WERI-Rb-1 (cell line): ENCODE data around the gene KIRREL3.

Experiments
- DNase-seq: peaks from one replicate; pipeline ENCODE4 v3.0.0-alpha.2; 2020
- H3K27ac ChIP-seq: fragments of 250-450 bp; sonication (Bioruptor Pico); 2 replicates; pipeline ENCODE4 v1.5.1; 2020; ENCODE audit warnings: mild to moderate bottlenecking, moderate library complexity
- H3K27me3 ChIP-seq: fragments of 250-450 bp; sonication (Bioruptor Pico); 2 replicates; pipeline ENCODE4 v1.5.1; 2021; ENCODE audit warnings: mild to moderate bottlenecking, low read depth, moderate library complexity; ENCODE audit not compliant: insufficient read depth, severe bottlenecking
- H3K36me3 ChIP-seq: fragments of 250-450 bp; sonication (Bioruptor Pico); 2 replicates; pipeline ENCODE4 v1.5.1; 2020; ENCODE audit warnings: mild to moderate bottlenecking, moderate library complexity
- H3K4me3 ChIP-seq: 2 replicates; pipeline ENCODE4 v1.5.1; 2011; ENCODE audit warnings: low read depth, mild to moderate bottlenecking, control low read depth, low read length
- H3K9me3 ChIP-seq: fragments of 250-450 bp; sonication (Bioruptor Pico); 2 replicates; pipeline ENCODE4 v1.5.1; 2021; ENCODE audit warnings: mild to moderate bottlenecking, moderate library complexity; ENCODE audit not compliant: severe bottlenecking
- TF ChIP-seq, protein P1 (sequence below): IDR thresholded peaks from 2 replicates; pipeline ENCODE4 v1.5.1; 2011; ENCODE audit warnings: low read depth, mild to moderate bottlenecking, control low read depth, inconsistent platforms, low read length

KIRREL3 gene

DNA sequence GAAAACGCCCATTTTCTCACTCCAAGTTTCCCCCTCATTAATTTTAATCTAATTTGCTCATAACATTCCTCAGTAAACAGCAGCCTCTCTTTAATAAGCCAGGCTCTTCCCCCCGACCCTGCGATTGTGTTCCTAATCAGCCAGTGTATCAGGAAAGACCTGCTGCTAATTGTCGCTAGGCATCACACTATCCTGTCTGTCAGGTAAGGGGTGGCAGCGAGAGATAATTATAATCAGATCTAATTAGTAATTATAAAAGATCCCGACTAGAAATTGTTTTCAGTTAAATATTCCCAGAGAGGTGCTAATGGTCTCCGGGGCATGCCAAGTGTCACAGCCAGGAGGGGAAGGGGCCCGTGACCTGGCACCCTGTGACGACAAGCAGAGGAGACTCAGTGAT lies 502.3 kb downstream of the KIRREL3 start:
- H3K4me3 ChIP-seq: no peak overlapping the region
- no peak overlapping the region for H3K27ac ChIP-seq
- H3K36me3 ChIP-seq: no peaks in the 10 kb centered on the region
- no peak for DNase-seq
- H3K9me3 ChIP-seq: no peaks in the 10 kb centered on the region
- H3K27me3 ChIP-seq: no peaks in the 10 kb centered on the region
- TF ChIP-seq, protein P1, sequence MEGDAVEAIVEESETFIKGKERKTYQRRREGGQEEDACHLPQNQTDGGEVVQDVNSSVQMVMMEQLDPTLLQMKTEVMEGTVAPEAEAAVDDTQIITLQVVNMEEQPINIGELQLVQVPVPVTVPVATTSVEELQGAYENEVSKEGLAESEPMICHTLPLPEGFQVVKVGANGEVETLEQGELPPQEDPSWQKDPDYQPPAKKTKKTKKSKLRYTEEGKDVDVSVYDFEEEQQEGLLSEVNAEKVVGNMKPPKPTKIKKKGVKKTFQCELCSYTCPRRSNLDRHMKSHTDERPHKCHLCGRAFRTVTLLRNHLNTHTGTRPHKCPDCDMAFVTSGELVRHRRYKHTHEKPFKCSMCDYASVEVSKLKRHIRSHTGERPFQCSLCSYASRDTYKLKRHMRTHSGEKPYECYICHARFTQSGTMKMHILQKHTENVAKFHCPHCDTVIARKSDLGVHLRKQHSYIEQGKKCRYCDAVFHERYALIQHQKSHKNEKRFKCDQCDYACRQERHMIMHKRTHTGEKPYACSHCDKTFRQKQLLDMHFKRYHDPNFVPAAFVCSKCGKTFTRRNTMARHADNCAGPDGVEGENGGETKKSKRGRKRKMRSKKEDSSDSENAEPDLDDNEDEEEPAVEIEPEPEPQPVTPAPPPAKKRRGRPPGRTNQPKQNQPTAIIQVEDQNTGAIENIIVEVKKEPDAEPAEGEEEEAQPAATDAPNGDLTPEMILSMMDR: no peak

DNA sequence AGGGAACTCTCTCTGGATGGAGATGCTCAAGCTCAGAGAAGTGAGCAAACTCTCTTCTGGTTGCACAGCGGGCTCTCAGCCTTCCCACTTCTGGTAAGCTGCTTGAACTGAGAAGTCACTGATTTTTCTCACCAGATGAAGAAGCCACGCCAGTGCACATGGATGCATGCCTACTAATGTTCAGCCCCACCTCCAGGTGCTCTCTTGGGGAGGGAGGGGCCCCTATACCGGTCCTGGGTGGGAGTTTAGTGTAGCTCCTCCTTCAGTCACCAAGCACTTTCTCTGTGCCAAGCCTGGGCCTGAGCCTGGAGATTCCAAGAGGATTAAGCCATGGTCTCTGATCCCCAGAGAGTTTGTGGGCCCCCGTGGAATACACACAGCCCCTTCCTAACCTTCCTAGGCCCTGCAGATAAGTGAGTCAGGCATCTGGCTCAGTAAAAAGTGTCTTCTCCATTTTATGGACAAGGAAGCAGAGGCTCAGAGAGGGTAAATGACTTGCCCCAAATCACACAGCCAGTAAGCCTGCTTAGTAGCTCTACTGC lies 502.9 kb downstream of the KIRREL3 start:
- TF ChIP-seq, protein P1: no peak
- no peaks in the 10 kb centered on the region for H3K27me3 ChIP-seq

DNA sequence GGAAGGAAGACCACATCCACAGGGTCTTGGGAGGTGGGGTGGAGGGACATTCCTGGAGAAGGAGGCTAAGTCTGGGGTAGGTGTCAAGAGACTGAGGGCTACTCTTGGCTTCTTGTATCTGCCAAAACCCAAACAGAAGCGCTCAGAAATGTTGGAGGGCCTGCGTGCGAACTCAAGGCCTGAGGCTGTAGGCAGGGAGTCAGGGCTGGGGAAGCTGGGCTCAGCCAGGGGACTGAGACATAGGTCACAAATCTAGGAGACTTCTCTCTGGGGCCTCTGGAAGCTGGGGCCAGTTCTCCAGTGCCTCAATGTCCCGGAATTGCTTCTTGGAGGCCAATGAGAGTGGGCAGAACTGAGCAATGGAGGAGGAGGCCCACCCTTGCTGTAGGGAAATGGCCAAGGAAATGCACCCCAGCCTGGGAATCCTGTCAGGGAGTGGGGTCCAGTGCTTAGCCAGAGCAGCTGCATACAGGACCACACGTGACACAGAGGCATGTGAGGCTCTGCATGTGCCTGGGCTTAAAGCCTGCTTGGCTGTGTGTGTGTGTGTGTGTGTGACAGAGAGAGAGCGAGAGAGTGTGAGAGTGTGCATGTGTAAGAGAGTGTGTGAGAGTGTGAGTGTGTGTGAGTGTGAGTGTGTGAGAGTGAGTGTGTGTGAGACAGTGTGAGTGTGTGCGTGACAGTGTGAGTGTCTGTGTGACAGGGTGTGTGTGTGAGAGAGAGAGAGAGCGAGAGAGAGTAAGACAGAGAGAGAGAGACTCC lies 503.8 kb downstream of the KIRREL3 start:
- no peak overlapping the region for H3K27ac ChIP-seq
- no peaks in the 10 kb centered on the region for H3K36me3 ChIP-seq
- H3K4me3 ChIP-seq: no peak overlapping the region
- no peak for DNase-seq
- TF ChIP-seq, protein P1: no peak
- H3K9me3 ChIP-seq: no peaks in the 10 kb centered on the region
- no peaks in the 10 kb centered on the region for H3K27me3 ChIP-seq

More for the DNA sequence above, 502.9 kb downstream of the KIRREL3 start:
- Histone ChIP-seq H3K9me3 (no peaks in the 10 kb centered on the region), H3K4me3 (no peak overlapping the region), H3K27ac (no peak overlapping the region), H3K36me3 (no peaks in the 10 kb centered on the region)
- no peak for DNase-seq

DNA sequence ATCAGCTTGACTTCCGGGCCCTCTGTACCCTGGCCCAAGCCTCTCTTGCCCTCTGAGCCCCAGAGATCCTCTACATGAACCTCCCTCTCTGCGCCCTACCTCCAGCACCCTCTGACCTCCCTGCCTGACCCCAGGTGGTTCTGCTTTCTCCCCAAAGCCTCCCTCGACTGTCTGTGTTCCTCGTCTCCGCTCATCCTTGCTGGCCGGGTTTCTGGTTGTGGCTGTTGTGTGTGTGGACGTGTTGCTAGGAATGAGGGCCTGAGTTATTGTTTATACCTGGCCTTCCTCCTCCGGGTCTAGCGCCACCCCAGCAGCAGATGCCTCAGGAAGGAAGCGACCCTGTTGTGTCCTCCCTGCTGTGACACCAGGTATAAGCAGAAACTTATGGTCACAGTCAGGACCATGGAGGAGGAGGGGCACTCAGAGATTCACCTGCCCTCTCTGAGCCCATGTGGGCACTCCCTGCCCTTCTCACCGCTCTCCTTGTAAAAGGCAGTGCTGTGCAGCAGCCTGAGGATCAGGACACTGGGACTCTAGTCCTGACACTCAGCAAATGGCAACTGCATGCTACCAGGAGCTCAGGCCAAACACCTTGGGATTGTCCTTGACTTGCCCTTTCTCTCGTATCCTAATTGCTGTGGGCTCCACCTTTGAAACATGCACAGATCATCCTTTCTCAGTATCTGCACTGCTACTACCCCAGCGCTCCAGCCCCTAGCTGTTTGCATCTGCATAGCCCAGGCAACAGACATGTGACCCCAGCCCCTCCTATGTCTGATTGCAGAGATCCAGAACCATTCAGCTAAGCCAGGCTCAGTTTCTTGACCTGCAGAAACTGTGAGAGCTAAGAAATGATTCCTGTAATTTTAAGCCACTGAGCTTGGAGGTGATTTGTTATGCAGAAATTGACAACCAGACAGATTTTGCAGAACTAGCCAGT lies 505.0 kb downstream of the KIRREL3 start:
- TF ChIP-seq, protein P1: no peak
- H3K4me3 ChIP-seq: no peak overlapping the region
- DNase-seq: no peak
- no peaks in the 10 kb centered on the region for H3K9me3 ChIP-seq
- no peak overlapping the region for H3K27ac ChIP-seq
- H3K27me3 ChIP-seq: no peaks in the 10 kb centered on the region
- H3K36me3 ChIP-seq: no peaks in the 10 kb centered on the region

DNA sequence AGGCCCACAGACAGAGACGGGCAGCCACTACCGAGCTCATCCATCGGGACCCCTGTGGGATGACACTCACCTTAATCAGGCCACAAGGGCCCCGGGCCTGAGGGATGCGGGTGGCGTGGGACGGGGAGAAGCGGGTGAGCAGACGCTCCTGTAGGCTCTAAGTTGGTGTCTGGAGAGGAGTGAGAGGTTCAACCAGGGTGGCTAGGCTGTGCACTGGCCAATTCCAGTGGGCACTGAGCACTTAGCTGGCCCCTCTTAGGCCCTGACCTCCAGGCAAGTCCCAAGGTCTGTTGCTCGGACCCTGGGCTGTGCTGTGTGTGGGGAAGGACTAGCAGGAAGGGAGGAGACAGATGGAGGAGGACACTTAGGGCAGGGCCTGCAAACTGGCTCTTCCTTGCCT lies 505.7 kb downstream of the KIRREL3 start:
- H3K4me3 ChIP-seq: no peak overlapping the region
- H3K27ac ChIP-seq: no peak overlapping the region
- no peaks in the 10 kb centered on the region for H3K9me3 ChIP-seq
- TF ChIP-seq, protein P1: no peak
- no peaks in the 10 kb centered on the region for H3K27me3 ChIP-seq
- DNase-seq: no peak
- H3K36me3 ChIP-seq: no peaks in the 10 kb centered on the region
